ENCODE data around the gene PDPK1.
"Not testable (repeated sequence)": the region's sequence is repeated elsewhere in the genome, so short reads cannot be mapped to it uniquely, and the experiment has no call there.

DNA sequence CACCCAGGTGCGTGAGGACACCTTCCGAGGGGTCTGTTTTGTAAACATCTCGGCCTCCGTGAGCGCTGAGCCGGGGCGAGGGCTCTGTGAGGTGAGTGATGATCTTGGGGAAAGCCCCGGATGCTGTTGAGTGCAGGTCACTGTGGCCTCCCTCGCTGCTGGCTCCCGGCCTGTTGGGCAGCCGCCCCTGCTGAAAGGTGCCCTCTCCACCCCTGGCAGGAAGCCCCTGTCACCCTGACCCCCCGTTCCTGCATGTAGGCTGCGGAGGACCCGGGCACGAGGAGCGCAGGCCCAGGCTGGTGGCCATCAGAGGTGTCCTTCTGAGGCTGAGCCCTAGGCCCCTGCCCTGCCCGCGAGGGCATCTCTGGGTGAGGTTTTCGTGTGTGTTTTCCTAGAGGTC, 75.4 kb downstream of the PDPK1 start:
- TF ChIP-seq CTCF (IDR thresholded peaks at IDR 0.05; ENCODE audit: low read depth, low read length); POLR2A (IDR thresholded peaks at IDR 0.05; ENCODE audit: extremely low read depth, insufficient read length): not testable (repeated sequence)

All from NB4 (cell line).